Renal cortex interstitium (tissue), 11 donors: Measurements from ENCODE around the gene MED7. TPM values are rescaled to one million over a fixed set of nuclear protein-coding genes. Genes with fewer than 3 reads are reported as not detected.

Source experiments
- DNase-seq, 11 donors: peaks; one replicate each; pipeline ENCODE4 v3.0.0-alpha.2; 2013; ENCODE audit warnings: low read depth in 9 of 11, low spot score in 4 of 11; ENCODE audit errors: extremely low read depth in 1 of 11
- polyA plus RNA-seq, 3 donors: library from polyadenylated mRNA; unstranded; fragments of 120-200 nt; gene quantifications; one replicate each; pipeline ENCODE4 v1.2.1, GENCODE V29; 2013; ENCODE audit not compliant: insufficient read length in 3 of 3

Gene MED7
- polyA plus RNA-seq, 3 donors = 20.2 to 21.9 (median 21.2) TPM

DNA sequence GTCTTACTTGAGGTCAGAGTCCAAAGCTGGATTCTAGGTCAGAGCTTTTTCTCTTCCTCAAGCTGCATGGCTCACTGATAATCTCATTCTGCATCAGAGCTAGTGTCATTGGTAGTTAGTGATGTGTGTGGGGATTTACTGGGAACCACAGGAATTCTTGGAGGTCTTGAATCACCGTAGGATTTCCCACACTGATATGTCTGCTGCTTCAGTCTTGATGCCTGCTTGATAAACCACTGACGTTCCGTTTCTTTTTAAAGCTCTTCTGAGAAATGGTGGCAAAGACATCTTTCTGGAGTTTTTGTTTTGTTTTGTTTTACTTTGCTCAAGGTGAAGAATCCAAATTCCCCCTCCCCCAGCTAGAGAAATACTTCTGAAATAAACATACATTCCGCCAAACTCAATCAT is 24.6 kb upstream of the MED7 start:
- no peak for DNase-seq

- no peak for DNase-seq
These were observed 23.8 kb upstream of the MED7 start, which contains the start of gene GARIN3 for GRCh38 chr5:157166214-157167213. Gene GARIN3 (minus strand): TSS chr5:157166264. CDS start chr5:157166168, 96 bp downstream.

DNA sequence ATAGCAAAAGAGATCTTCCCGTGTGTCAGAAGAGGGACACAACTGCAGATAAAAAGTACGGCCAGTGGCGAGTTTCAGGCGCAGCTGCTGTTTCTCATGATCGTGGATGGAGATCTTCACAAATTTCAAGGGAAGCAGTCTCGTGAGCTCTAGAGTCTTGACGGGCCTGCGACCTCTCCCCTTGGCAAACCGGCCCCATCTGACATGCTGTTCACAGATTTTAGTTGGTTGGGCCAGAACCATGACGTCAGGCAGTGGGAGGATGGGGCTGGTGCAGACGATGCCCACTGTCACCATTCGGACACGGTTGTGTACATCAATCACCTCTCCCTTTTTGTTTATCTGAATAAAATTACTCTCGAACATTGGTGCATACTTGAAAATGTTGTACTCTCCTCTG is 23.0 kb upstream of the MED7 start:
- DNase-seq = no peak

GRCh38 chr5:157165261-157165660 is 22.6 kb upstream of the MED7 start:
- no peak for DNase-seq

- DNase-seq = no peak
These were observed 21.9 kb upstream of the MED7 start for GRCh38 chr5:157164521-157164920.

DNA sequence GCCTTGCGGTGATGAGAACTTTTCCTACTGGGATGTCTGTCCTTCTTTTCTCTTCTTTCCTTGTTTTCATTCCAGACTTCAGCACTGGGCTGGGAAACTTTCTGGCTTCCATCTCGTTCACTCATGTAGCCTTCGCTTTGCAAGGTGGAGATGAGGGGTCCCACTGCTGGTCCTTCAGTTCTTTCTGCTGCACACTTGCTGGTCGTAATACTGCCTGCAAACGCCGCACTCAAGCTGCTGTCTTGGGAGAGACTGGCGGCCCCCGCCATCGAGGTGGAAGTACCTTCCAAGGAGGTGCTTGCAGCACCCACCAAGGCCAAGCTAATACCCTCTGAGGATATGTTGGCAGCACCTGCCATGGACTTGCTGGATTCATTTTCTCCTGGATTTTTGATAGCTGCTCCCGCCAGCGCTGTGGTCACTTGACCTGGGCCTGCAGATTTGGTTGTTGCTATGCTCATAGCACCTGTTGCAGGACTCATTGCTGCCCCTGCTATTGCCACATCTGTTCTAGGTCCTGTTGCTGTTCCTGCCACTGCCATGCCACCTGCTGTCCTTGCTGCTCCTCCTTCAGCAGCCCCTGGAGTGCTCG is 20.4 kb upstream of the MED7 start:
- DNase-seq = no peak

GRCh38 chr5:157161996-157162395 is 19.3 kb upstream of the MED7 start:
- DNase-seq = no peak

- DNase-seq = no peak
These were observed 17.3 kb upstream of the MED7 start for GRCh38 chr5:157160001-157160400.

DNA sequence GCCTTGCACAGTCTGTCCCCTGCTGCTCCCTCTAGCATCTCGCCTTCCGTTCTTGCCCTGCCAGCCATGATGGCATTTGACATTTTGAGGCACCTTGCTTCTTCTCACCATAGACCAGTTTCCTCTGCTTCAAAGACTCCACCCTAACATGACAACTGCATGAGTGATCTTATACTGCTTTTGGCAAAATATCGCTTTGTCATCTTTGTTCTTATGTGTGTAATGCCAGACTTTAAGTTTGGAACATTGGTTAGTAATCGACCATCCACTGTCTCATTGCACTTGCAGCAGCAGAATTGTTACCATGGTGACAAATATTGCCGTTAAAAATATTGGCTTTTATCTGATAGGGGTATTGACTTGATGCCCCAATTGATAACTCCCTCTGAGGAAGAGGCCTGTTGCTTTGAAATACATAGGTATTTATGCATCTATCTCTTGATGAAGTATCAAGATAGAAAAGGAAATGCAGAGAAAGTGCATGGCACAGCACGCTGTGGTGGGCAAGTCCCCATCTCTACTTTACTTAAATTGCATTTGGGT is 16.6 kb upstream of the MED7 start:
- DNase-seq = no peak

GRCh38 chr5:157157293-157157891 is 14.7 kb upstream of the MED7 start:
- no peak for DNase-seq

DNA sequence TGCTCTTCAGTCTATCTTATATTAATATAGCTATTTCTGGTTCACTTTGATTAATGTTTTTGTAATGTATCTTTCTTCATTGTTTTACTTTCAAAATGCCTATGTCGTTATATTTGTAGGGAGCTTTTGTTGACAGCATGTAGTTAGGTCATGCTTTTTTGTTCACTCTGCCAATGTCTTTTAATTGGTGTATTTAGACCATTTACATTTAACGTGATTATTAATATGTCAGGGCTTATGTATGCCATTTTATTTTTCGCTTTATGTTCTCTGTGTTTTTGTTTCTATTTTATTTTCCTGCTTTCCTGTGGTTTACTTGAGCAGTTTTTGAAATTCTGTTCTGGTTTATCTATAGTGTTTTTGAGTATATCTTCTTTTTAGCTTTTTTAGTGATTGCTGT is 12.6 kb upstream of the MED7 start:
- DNase-seq = no peak

GRCh38 chr5:157150995-157151394 is 8.3 kb upstream of the MED7 start:
- DNase-seq = no peak

GRCh38 chr5:157148734-157149615 is 6.3 kb upstream of the MED7 start:
- DNase-seq = peak; percentile 49 to 82 (median 68)

DNA sequence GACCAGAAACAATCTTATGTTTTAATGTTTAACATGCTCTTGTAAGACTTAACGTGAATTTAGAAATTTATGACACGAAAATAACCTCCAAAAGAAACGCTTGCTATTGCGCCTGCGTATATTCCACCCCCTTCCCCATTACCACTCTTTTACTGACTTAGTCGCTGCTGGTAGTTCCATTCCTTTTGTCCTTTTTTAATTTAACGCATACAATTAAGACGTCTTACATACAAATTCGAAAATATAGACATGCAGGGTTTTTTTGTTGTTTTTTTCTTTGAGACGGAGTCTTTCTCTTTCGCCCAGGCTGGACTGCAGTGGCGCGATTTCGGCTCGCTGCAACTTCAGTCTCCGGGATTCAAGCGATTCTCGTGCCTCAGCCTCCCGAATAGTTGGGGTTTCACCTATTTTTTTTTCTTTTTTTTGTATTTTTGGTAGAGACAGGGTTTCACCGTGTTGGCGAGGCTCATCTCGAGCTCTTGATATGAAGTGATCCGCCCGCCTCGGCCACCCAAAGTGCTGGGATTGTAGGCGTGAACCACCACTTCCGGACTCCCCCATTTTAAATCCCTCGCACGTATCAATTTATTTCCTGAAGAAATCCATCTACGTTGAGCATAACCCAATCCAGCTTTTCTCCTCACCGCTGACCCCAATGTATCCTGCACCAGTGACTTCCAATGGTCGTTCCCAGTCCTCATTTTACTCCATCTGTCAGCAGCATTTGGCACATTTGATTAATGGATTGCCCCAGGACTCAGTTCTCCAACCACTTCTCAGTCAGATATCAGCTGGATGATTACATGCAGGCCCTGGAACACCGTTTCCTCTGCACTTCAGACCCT is 684 bp upstream of the MED7 start:
- peak in 7 of 11 donors; percentile 9 to 52 (median 22) for DNase-seq

GRCh38 chr5:157137691-157138090 is 5.0 kb downstream of the MED7 start:
- no peak for DNase-seq

DNA sequence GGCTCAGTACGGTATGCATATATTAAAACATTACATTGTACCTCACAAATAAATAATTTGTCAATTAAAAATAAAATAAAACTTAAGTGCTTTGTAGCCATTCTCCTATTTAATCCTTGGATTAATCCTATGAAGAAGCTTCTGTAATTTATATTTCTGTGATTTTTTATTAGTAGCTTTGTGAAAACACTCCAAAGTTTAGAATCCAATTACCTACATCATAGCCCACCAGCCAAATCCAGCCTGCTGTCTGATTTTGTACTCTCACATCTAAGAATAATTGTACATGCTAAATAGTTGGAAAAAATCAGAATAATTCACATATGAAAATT is 10.4 kb downstream of the MED7 start:
- no peak for DNase-seq

GRCh38 chr5:157130925-157131324 is 11.7 kb downstream of the MED7 start:
- no peak for DNase-seq

DNA sequence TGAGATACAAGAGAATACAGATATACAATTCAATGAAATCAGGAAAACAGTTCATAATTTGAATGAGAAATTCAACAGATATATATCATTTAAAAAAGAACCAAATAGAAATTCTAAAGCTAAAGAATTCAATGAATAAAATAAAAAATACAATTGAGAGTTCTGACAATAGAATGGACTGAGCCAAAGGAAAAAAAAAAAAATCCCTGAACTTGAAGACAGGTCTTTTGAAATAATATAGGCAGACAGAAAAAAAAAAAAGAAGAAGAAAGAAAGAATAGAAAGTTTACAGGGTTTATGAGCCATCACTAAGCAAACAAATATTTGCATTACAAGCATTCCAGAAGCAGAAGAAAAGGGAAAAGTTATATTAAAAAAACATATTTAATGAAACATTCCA is 21.0 kb downstream of the MED7 start:
- no peak for DNase-seq
